Nephron (organoid): ENCODE results near the gene ANO2.
A peak's percentile ranks its signal among the peaks of the same experiment; 100 is the strongest.

ENCODE experiments used
- H3K27ac Mint-ChIP-seq, 3 experiments: 2 replicates each; pipeline ENCODE4 v1.8.0; 2020; ENCODE audit warnings: mixed read lengths in 3 of 3, mild to moderate bottlenecking in 2 of 3, moderate library complexity in 1 of 3
- H3K27me3 Mint-ChIP-seq: 2 replicates; pipeline ENCODE4 v1.8.0; 2021; ENCODE audit warnings: low read depth, mild to moderate bottlenecking, moderate library complexity, mixed read lengths
- H3K36me3 Mint-ChIP-seq: 2 replicates; pipeline ENCODE4 v1.8.0; 2020; ENCODE audit warnings: low read depth, mixed read lengths
- H3K4me1 Mint-ChIP-seq: 2 replicates; pipeline ENCODE4 v1.8.0; 2020; ENCODE audit warnings: mixed read lengths
- H3K4me3 Mint-ChIP-seq, 3 experiments: 2 replicates each; pipeline ENCODE4 v1.8.0; 2020; ENCODE audit warnings: mild to moderate bottlenecking in 3 of 3, mixed read lengths in 3 of 3, moderate library complexity in 2 of 3
- H3K9me3 Mint-ChIP-seq: 2 replicates; pipeline ENCODE4 v1.8.0; 2020; ENCODE audit warnings: mixed read lengths
- CTCF ChIP-seq, 3 experiments: fragments of 200-600 bp; sonication (generic); IDR thresholded peaks; one replicate each; pipeline ENCODE4 v1.5.0; 2021; ENCODE audit warnings: antibody characterized with exemption in 3 of 3; ENCODE audit not compliant: unreplicated experiment in 3 of 3

Gene ANO2

GRCh38 chr12:5627053-5627630 is 317.9 kb downstream of the ANO2 start:
- Mint-ChIP-seq H3K4me3 (no peak overlapping the region), H3K9me3 (no peaks in the 10 kb centered on the region), H3K36me3 (no peaks in the 10 kb centered on the region), H3K4me1 (peaks cover 53% of the 10 kb centered on the region), H3K27me3 (peaks cover 19% of the 10 kb centered on the region), H3K27ac (no peak overlapping the region)
- no peak for TF ChIP-seq CTCF (IDR thresholded peaks at IDR 0.05; ENCODE audit: unreplicated experiment in 3 of 3)

GRCh38 chr12:5626151-5626550 is 318.9 kb downstream of the ANO2 start:
- peak overlapping the region in 1 of 3 experiments; percentile 26 for H3K4me3 Mint-ChIP-seq
- TF ChIP-seq CTCF (IDR thresholded peaks at IDR 0.05; ENCODE audit: unreplicated experiment in 3 of 3), result no peak
- H3K27me3 Mint-ChIP-seq, result peaks cover 15% of the 10 kb centered on the region
- peaks cover 53% of the 10 kb centered on the region for H3K4me1 Mint-ChIP-seq
- H3K27ac Mint-ChIP-seq, result peak overlapping the region in 2 of 3 experiments; percentile 24 to 34
- no peaks in the 10 kb centered on the region for H3K36me3 Mint-ChIP-seq
- no peaks in the 10 kb centered on the region for H3K9me3 Mint-ChIP-seq

- peaks cover 43% of the 10 kb centered on the region for H3K4me1 Mint-ChIP-seq
- peak overlapping the region in 1 of 3 experiments; percentile 24 for H3K27ac Mint-ChIP-seq
- no peaks in the 10 kb centered on the region for H3K36me3 Mint-ChIP-seq
- TF ChIP-seq CTCF (IDR thresholded peaks at IDR 0.05; ENCODE audit: unreplicated experiment in 3 of 3), result no peak
- H3K4me3 Mint-ChIP-seq, result no peak overlapping the region
- H3K9me3 Mint-ChIP-seq, result no peaks in the 10 kb centered on the region
- peaks cover 17% of the 10 kb centered on the region for H3K27me3 Mint-ChIP-seq
These were observed 320.4 kb downstream of the ANO2 start for GRCh38 chr12:5624486-5625272.

GRCh38 chr12:5623411-5623810 is 321.6 kb downstream of the ANO2 start:
- Mint-ChIP-seq H3K27ac (no peak overlapping the region), H3K27me3 (peaks cover 20% of the 10 kb centered on the region), H3K9me3 (no peaks in the 10 kb centered on the region), H3K4me1 (peaks cover 36% of the 10 kb centered on the region), H3K4me3 (no peak overlapping the region), H3K36me3 (no peaks in the 10 kb centered on the region)
- TF ChIP-seq CTCF (IDR thresholded peaks at IDR 0.05; ENCODE audit: unreplicated experiment in 3 of 3), result no peak

- no peak overlapping the region for H3K27ac Mint-ChIP-seq
- H3K27me3 Mint-ChIP-seq, result peaks cover 23% of the 10 kb centered on the region
- no peak for TF ChIP-seq CTCF (IDR thresholded peaks at IDR 0.05; ENCODE audit: unreplicated experiment in 3 of 3)
- no peaks in the 10 kb centered on the region for H3K9me3 Mint-ChIP-seq
- H3K4me3 Mint-ChIP-seq, result no peak overlapping the region
- H3K36me3 Mint-ChIP-seq, result no peaks in the 10 kb centered on the region
- H3K4me1 Mint-ChIP-seq, result peaks cover 33% of the 10 kb centered on the region
These were observed 322.8 kb downstream of the ANO2 start for GRCh38 chr12:5622280-5622679.

GRCh38 chr12:5621329-5621728 is 323.7 kb downstream of the ANO2 start:
- no peaks in the 10 kb centered on the region for H3K9me3 Mint-ChIP-seq
- no peak overlapping the region for H3K27ac Mint-ChIP-seq

More at GRCh38 chr12:5621329-5621728, 323.7 kb downstream of the ANO2 start:
- Mint-ChIP-seq H3K4me3 (no peak overlapping the region), H3K27me3 (peaks cover 19% of the 10 kb centered on the region), H3K4me1 (peaks cover 28% of the 10 kb centered on the region), H3K36me3 (no peaks in the 10 kb centered on the region)
- TF ChIP-seq CTCF (IDR thresholded peaks at IDR 0.05; ENCODE audit: unreplicated experiment in 3 of 3), result no peak
